T-helper 1 cell (primary cell): Measurements from ENCODE around the gene GNAT1.

Source experiments
- DNase-seq, 5 donors: peaks; one replicate each; pipeline ENCODE4 v3.0.0-alpha.2; 2012 to 2020

Gene GNAT1

DNA sequence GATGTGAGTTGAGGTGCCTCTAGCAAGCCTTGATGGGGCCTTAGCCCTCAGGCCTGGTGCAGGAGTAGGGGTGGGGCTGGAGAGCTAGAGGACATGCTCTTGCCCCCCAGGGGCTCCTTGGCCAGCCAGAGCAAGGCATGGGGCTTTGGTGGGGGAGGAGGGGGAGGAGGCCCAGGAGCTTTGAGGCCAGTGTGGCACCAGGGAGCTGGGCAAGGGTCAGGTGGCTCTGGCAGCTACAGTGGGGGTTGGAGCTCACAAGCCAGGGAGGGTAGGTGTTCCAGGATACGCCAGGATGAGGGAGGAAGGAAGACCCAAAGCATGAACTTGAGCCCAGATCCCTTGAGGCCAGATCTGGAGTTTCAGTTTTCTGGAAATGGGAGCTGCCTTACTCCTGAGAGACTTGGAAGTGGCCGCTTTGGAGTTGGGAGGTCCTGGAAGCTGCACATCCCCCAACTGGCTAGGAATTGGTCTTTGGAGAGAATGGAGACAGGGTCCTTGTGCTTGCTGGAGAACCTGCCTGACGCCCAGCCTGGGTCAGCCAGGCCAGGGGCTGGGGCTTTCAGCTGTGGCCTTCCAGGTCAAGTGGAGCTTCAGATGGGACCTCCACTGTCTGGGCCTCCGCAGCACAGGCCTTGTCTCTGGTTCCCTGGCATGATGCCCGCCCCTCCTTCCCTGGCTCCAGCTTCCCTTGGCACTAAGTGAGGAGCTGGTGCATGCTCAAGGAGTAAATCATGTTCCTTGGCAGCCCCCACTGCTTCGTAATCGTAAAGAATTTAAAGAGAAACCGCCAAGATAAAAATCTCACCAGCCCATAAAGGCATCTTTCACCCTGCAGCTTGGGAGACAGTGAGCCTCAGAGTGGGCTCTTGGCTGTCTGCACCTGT is 27.6 kb upstream of the GNAT1 start:
- DNase-seq: no peak

DNA sequence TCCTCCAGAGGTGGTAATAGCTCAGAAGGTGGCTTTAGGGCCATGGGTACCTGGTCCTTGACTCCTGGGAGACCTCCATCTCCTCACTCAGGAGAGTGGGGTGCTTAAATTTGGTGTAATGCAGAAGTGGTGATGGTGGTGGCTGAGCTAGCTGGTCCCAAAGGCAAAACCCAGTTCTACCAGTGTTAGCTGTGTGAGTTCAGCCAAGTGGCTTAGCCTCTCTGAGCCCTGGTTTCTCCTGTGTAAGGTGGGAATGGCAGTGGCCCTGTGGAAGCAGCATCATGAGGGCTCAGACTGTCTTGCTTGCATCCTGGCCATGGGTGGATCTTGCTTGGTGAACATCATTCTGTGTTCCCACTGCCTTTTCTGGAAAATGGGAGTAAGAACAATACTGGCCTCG is 26.9 kb upstream of the GNAT1 start:
- no peak for DNase-seq

- no peak for DNase-seq
Measured at GRCh38 chr3:50164984-50165909, 26.2 kb upstream of the GNAT1 start.

DNA sequence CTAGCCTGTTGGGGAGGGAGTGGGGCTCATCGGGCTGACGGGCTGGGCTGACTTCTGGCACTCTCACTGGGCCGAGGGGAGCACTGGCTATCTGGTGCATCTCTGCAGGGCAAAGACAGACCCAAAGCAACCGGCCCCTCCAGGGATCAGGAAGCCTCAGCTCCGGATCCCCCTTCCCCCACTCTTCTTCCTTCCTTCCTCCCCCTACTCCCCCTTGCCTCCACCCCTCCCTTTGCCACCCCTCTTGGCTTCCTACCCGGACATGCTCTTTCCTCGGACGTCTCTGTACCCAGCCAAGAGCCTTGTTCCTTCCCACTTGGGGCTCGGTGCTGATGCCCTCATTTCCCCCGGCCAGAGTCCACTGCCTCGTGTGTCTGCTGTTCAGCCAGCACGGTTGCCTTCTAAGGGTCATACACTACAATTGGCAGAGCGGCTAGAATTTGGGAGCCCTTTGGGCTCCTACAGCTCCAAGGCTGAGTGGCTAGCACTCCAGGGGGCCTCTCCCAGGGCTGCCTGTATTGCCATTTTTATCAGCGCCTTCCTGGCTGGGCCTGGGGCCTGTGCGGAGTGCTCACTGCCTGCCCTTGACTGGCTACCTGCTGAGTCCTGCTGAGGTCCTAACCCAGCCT is 25.4 kb upstream of the GNAT1 start:
- DNase-seq: no peak

DNA sequence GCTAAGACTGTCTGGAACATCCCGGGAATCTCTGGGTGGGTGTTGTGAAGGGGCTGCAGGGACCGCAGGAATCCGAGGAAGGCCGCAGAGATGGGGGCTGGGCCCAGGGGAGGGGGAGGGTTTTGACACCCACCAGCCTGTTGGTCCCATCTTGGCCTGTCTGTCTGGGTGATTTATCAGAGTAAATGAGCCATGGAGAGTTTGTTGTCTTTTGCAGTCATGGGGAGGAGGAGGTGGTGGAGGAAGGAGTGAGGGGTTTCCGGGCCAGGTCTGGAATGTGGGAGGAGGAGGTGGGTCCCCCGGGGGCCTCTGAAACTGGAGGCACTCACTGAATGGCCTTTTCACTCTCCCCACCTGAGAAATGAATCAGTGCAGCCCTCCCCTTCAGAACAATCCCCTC is 24.8 kb upstream of the GNAT1 start:
- DNase-seq: no peak

- DNase-seq: no peak
Measured at GRCh38 chr3:50167069-50167840, 24.2 kb upstream of the GNAT1 start.

- DNase-seq: no peak
Measured at GRCh38 chr3:50167841-50168209, 23.6 kb upstream of the GNAT1 start.

DNA sequence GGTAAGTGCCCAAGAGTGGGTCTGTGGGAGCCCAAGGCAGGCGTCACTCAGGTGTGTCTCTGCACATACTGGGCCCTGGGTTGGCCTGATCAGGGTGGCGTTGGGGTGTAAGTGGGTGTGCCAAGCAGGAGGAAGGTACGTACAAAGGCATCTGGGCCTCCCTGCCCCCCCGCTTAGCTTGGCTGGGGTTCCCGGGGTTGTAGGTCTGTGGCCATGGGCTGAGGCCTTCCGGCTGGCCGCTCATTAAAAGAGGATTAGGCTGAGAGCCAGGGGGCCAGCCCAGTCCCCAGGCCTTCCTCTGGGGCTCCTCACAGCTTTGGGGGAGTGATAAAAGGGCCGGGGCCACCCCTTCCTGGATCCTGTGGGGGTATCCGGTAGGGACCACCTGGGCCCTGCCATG is 23.0 kb upstream of the GNAT1 start:
- no peak for DNase-seq

DNA sequence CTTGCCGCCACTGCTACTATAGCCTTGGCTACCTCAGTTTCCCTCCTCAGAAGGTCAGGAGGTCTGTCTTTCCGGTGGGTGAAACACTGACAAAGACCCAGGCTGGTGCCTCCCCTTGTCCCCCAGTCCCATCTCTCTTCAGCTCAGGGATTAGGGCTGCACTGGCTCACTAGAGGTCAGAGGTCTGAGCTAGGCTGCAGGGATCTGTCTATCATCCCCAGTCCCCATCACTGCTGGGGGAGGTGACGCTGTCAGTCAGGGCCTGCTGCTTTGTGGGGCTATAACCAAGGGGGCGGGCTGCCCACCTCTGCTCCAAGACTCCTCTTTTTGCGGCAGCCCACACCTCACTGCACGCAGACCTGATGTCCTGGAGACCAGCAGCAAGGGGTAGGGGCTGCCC is 22.6 kb upstream of the GNAT1 start:
- no peak for DNase-seq

- no peak for DNase-seq
Measured at GRCh38 chr3:50169232-50169832, 22.1 kb upstream of the GNAT1 start.

DNA sequence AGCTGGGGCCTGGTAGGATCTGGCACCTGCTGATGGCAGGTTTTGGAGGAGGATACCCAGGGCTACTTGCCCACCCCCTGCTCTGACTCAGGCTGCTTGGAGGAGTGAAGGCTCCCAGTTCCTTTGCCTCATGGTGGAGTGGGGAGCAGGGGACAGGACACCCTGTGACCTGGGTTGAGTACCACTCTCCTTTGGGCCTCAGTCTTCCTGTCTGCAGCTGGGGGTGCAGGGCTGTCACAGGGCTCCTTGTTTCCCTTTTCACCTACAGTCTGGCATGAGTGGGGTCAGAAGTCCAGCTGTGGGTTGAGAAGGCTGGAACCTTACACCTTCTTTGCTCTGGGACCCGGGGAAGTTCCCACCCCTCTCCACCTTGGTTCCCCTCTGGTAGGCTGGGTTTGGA is 21.6 kb upstream of the GNAT1 start:
- no peak for DNase-seq

DNA sequence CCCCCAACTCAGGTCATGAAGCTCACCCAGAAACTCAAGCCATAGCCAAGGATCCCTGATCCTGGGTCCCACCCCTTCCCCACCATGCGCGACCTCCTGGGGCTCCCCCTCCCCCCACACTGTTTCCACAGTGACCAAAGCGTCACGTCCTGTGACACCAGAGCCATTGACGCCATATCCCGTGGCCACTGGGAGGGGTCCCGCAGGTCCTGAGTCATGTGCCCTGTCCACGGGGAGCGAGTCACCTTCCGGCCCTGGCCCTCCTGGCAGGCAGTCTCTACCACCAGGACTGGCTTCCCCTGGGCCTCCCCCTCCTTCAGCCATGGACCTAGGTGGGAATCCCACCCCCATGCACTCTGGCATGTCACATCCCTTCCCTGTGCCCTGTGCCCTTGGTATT is 20.7 kb upstream of the GNAT1 start:
- DNase-seq: no peak

DNA sequence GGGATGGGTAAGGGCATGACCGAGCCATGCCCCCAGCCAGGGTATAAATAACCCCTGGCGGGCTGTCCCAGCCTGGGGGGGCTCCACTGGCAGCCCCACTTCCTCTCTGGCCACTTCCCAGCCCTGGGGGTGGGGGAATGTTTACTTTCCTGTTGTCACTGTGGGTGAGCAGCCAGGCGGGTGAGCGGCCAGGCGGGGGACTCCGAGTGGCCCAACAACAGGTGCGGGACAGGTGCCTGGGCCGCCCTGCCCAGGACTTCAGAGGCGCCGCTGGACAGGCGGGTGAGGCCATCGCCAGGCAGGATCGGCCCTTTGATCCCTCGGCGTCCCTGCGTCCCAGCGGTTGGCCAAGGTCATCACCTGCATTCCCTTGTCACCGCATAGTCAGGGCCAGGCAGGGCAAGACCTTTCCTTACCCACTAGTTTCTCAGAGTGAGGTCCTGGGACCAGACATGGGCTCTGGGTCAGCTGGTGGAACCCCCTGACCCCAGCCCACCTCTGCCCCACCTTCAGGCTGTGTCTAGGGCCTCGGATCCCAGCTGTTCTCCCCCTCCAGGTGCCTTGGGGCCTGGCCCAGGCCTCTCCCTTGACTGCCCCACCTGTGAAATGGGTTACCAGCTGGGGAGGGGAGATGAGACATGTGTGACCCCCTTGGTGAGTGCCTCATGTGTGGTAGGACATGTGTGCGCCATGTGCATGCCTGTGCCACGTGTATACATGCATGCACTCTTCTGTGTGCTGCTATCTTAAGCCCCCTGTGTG is 19.7 kb upstream of the GNAT1 start:
- DNase-seq: no peak

GRCh38 chr3:50172626-50173220 is 18.7 kb upstream of the GNAT1 start:
- DNase-seq: no peak

GRCh38 chr3:50173685-50174516 is 17.5 kb upstream of the GNAT1 start:
- DNase-seq: no peak

GRCh38 chr3:50174517-50174895 is 16.9 kb upstream of the GNAT1 start:
- no peak for DNase-seq

DNA sequence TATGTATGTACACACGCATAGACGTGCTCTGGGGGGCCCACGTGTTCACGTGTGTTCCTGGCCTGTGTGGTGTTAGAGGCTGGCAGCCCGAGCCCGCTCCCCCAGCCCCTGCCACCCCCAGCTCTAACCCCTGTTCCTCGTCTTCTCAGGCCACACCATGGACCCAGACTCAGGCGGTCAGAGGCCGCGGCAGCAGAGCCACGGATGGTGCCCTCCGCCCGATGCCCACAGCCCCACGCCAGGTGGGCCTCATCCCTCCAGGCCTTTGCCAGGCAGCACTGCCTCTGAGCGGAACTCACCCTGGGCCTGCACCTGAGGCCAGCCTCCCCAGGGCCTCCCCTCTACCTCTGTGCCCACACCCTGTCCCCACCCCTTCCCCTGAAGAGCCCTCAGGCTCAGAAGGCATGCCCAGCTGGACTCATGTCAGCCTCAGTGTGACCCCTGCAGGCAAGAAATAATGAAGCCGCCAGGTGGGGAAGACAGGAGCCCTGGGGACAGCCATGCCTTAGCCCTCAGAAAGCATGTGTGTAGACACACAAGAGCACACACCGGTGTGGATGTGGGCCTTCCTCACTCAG is 16.4 kb upstream of the GNAT1 start:
- DNase-seq: no peak

- no peak for DNase-seq
Measured at GRCh38 chr3:50177346-50177745, 14.1 kb upstream of the GNAT1 start.

DNA sequence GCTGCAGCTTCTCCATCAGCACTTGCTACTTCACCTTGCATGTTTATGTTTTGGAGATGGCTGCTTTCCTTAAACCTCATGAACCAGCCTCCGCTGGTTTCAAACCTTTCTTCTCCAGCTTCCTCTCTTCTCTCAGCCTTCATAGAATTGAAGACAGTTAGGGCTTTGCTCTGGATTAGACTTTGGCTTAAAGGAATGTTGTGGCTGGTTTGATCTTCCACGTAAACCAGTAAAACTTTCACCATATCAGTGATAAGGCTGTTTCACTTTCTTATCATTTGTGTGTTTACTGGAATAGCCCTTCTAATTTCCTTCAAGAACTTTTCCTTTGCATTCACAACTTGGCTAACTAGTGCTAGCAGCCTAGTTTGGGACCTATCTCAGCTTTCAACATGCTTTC is 11.7 kb upstream of the GNAT1 start:
- DNase-seq: no peak

DNA sequence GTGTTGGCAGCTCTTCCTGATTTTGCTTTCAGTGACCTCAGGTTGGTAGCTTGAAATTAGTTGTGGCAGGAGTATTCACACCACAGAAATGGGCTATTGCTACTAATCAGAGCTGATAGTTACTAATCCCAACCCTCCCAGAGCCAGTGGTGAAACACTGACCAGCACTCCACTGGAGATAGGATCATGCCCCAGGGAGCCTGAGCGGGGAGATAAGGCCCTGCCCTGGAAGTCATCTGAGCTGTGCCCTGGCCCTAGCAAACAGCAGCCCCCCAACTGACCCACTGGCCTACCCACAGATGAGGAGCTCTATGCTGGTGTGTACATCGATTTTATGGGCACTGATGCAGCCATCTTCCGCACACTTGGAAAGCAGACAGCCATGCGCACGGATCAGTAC is 9.4 kb upstream of the GNAT1 start:
- DNase-seq: no peak
